Measurements from ENCODE around the gene PDGFA.

DNA sequence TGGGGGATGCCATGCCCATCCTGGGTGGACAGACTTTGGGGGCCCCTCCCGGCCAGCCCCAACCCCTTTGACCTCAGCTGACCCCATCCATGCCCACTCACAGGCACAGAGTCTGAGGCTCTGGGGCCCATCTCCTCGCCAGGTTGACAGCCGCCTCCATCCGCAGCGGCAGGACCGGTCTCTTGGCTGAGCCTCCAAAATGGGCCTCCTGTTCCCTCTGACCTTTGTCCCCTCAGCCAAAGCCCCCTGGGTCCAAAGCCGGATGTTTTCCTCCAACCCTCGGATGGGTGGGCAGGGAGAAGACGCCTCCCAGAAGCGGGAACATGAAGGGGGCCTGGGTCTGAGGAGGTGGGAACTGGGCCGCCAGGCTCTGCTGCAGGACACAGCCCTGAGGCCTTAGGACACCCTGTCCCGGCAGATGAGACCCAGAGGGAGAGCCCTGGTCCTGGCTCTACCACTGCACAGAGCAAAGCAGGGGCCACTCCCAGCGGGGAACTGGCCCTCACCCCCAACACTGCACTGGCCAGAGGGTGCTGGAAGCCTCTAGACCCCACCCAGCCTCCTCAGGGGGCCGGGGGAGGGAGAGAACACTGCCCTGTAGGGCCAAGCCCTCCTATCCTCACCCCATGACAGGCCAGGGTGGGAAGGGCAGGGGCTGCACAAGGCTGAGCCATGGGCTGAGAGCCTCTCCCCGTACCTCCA is 12.6 kb downstream of the PDGFA start:
- TF ChIP-seq, protein P1, sequence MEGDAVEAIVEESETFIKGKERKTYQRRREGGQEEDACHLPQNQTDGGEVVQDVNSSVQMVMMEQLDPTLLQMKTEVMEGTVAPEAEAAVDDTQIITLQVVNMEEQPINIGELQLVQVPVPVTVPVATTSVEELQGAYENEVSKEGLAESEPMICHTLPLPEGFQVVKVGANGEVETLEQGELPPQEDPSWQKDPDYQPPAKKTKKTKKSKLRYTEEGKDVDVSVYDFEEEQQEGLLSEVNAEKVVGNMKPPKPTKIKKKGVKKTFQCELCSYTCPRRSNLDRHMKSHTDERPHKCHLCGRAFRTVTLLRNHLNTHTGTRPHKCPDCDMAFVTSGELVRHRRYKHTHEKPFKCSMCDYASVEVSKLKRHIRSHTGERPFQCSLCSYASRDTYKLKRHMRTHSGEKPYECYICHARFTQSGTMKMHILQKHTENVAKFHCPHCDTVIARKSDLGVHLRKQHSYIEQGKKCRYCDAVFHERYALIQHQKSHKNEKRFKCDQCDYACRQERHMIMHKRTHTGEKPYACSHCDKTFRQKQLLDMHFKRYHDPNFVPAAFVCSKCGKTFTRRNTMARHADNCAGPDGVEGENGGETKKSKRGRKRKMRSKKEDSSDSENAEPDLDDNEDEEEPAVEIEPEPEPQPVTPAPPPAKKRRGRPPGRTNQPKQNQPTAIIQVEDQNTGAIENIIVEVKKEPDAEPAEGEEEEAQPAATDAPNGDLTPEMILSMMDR (IDR thresholded peaks at IDR 0.05) = no peak
- TF ChIP-seq POLR2A (IDR thresholded peaks at IDR 0.05) = no peak
